K562 (cell line): ENCODE measurements around the gene MSI1. TPM values are rescaled to one million over a fixed set of nuclear protein-coding genes. Genes with fewer than 3 reads are reported as not detected.

Experiments
- ATAC-seq: fragments of 200-7000 bp; cut with Tn5 transposase; 3 replicates; pipeline ENCODE4 v1.9.1; 2020; ENCODE audit warnings: moderate library complexity
- BruUV-seq: library from RNA; stranded (reverse); fragments of 400-500 nt; replicated peaks from 2 replicates; lab custom pipeline; 2021; lab: Mats Ljungman, UMichigan
- CTCF ChIA-PET: fragments of 300-600 bp; formaldehyde crosslinking; extraction: SDS; loops from one replicate; lab custom pipeline; 2021; ENCODE audit warnings: low intra/inter-chr PET ratio; lab: Yijun Ruan, JAX
- POLR2A ChIA-PET: fragments of 300-600, 350-650 bp; sonication (Branson Sonifier 250); formaldehyde crosslinking; extraction: SDS; loops from one replicate; lab custom pipeline; 2021; ENCODE audit warnings: antibody characterized with exemption, inconsistent platforms; lab: Yijun Ruan, JAX
- DNase-seq, 4 experiments: peaks; one replicate each; pipeline versions ENCODE4 v3.0.0 to v3.0.0-alpha.2; 2011 to 2018; ENCODE audit warnings: low spot score in 3 of 4, mixed read lengths in 3 of 4; ENCODE audit errors: extremely low read depth in 1 of 4
- FAIRE-seq: peaks from 2 replicates; lab custom pipeline; 2011; peaks lifted over from hg19 to GRCh38; lab: Jason Lieb, UNC
- H2AFZ ChIP-seq: 2 replicates; pipeline ENCODE4 v1.6.0; 2011; ENCODE audit warnings: low read depth, low read length, control low read depth, inconsistent platforms
- H3K27ac ChIP-seq: fragments of 200-600 bp; 3 replicates; pipeline ENCODE4 v1.8.0; 2011; ENCODE audit warnings: low read depth, mild to moderate bottlenecking, control low read depth, inconsistent platforms, low read length, moderate library complexity, mixed read lengths; ENCODE audit errors: extremely low read depth
- H3K27me3 ChIP-seq, 2 experiments: fragments of 300-600 bp in 1 of 2; 2 replicates in 1 of 2; 3 replicates in 1 of 2; pipeline versions ENCODE4 v1.6.0 to v1.8.0; 2011; ENCODE audit warnings: inconsistent platforms in 2 of 2, low read length in 2 of 2, mild to moderate bottlenecking in 1 of 2, mixed read lengths in 1 of 2, moderate library complexity in 1 of 2; ENCODE audit not compliant: control insufficient read depth in 2 of 2, insufficient read depth in 2 of 2
- H3K36me3 ChIP-seq: fragments of 300-600 bp; 3 replicates; pipeline ENCODE4 v1.8.0; 2011; ENCODE audit warnings: mild to moderate bottlenecking, low read length, inconsistent platforms; ENCODE audit not compliant: control insufficient read depth, insufficient read depth
- H3K4me1 ChIP-seq, 2 experiments: fragments of 200-600 bp in 1 of 2; replicated peaks in 1 of 2; 2 replicates in 1 of 2; 3 replicates in 1 of 2; pipeline versions ENCODE4 v1.5.1 to v1.8.0; 2011; ENCODE audit warnings: inconsistent platforms in 2 of 2, low read length in 2 of 2, mild to moderate bottlenecking in 1 of 2, mixed read lengths in 1 of 2, moderate library complexity in 1 of 2; ENCODE audit not compliant: control insufficient read depth in 2 of 2, insufficient read depth in 2 of 2
- H3K4me2 ChIP-seq: 2 replicates; pipeline ENCODE4 v1.6.1; 2011; ENCODE audit warnings: low read length, control low read depth, inconsistent platforms, mixed read lengths; ENCODE audit not compliant: insufficient read depth
- H3K4me3 ChIP-seq: fragments of 200-600 bp; sonication (generic), shearing (Covaris generic); 2 replicates; pipeline ENCODE4 v1.5.1; 2016; ENCODE audit warnings: control low read depth, inconsistent platforms
- H3K79me2 ChIP-seq: fragments of 200-600 bp; 3 replicates; pipeline ENCODE4 v1.8.0; 2011; ENCODE audit warnings: low read length, inconsistent platforms; ENCODE audit not compliant: control insufficient read depth, insufficient read depth
- H3K9ac ChIP-seq, 2 experiments: 2 replicates each; pipeline versions ENCODE4 v1.6.0 to v1.6.1; 2011; ENCODE audit warnings: low read depth in 2 of 2, low read length in 2 of 2, control low read depth in 1 of 2, inconsistent platforms in 1 of 2, mild to moderate bottlenecking in 1 of 2, mixed read lengths in 1 of 2; ENCODE audit not compliant: insufficient read depth in 1 of 2
- H3K9me1 ChIP-seq: one replicate; pipeline ENCODE4 v1.6.0; 2011; ENCODE audit warnings: inconsistent platforms, mild to moderate bottlenecking, low read length, moderate library complexity; ENCODE audit not compliant: control insufficient read depth, insufficient read depth
- H3K9me3 ChIP-seq: replicated peaks from 2 replicates; pipeline ENCODE4 v1.5.1; 2011; ENCODE audit warnings: low read depth, low read length, inconsistent platforms; ENCODE audit not compliant: control insufficient read depth, insufficient read depth
- H4K20me1 ChIP-seq: replicated peaks from 2 replicates; pipeline ENCODE4 v1.6.1; 2011; ENCODE audit warnings: low read length, inconsistent platforms, mixed read lengths; ENCODE audit not compliant: control insufficient read depth, insufficient read depth
- BCOR ChIP-seq: fragments of 450-650 bp; IDR thresholded peaks from 2 replicates; pipeline ENCODE4 v1.6.1; 2016
- ESRRA ChIP-seq: fragments of 450-650 bp; IDR thresholded peaks from 2 replicates; pipeline ENCODE4 v1.6.1; 2014; ENCODE audit warnings: low read depth, mild to moderate bottlenecking, moderate library complexity, borderline replicate concordance
- HMBOX1 ChIP-seq: sonication (generic); IDR thresholded peaks from 2 replicates; pipeline ENCODE4 v1.6.1; 2016
- HNRNPUL1 ChIP-seq: fragments of 200-400 bp; formaldehyde crosslinking; IDR thresholded peaks from 2 replicates; pipeline ENCODE4 v1.6.1; 2017; ENCODE audit warnings: low read length
- KDM1A ChIP-seq, 2 experiments: fragments of 450-650 bp; IDR thresholded peaks; 2 replicates each; pipeline ENCODE4 v1.6.1; 2016; ENCODE audit warnings: mild to moderate bottlenecking in 2 of 2
- MXI1 ChIP-seq: IDR thresholded peaks from 2 replicates; pipeline ENCODE4 v1.6.1; 2011; ENCODE audit warnings: low read depth, mild to moderate bottlenecking, improper control_type of control experiment, low read length
- NELFE ChIP-seq: IDR thresholded peaks from 2 replicates; pipeline ENCODE4 v1.6.1; 2011; ENCODE audit warnings: mild to moderate bottlenecking; ENCODE audit not compliant: insufficient read depth, insufficient read length
- NFIC ChIP-seq: fragments of 450-650 bp; IDR thresholded peaks from 2 replicates; pipeline ENCODE4 v1.6.1; 2017; ENCODE audit warnings: mild to moderate bottlenecking, inconsistent platforms
- RBM25 ChIP-seq: fragments of 200-400 bp; formaldehyde crosslinking; IDR thresholded peaks from 2 replicates; pipeline ENCODE4 v1.6.1; 2018; ENCODE audit warnings: low read length, low read depth, moderate library complexity; ENCODE audit not compliant: severe bottlenecking
- RCOR1 ChIP-seq, 2 experiments: IDR thresholded peaks; 2 replicates each; pipeline ENCODE4 v1.6.1; 2012; ENCODE audit warnings: low read depth in 2 of 2, low read length in 2 of 2, borderline replicate concordance in 1 of 2, improper control_type of control experiment in 1 of 2
- TSC22D4 ChIP-seq: fragments of 450-650 bp; IDR thresholded peaks from 2 replicates; pipeline ENCODE4 v1.6.1; 2016; ENCODE audit warnings: missing genetic modification characterization, missing biosample characterization, control low read depth
- USF2 ChIP-seq: sonication (generic); formaldehyde crosslinking; IDR thresholded peaks from 2 replicates; pipeline ENCODE4 v1.5.0; 2020; ENCODE audit warnings: missing genetic modification reagents
- YY1 ChIP-seq, 3 experiments: IDR thresholded peaks; 2 replicates each; pipeline ENCODE4 v1.6.1; 2011; ENCODE audit warnings: low read length in 2 of 3, mild to moderate bottlenecking in 2 of 3, moderate library complexity in 2 of 3, borderline replicate concordance in 1 of 3, control low read depth in 1 of 3, low read depth in 1 of 3; ENCODE audit not compliant: insufficient read depth in 3 of 3, insufficient replicate concordance in 2 of 3, control insufficient read depth in 1 of 3, insufficient read length in 1 of 3; ENCODE audit errors: extremely low read depth in 1 of 3
- ZBTB17 ChIP-seq: fragments of 450-650 bp; formaldehyde crosslinking; IDR thresholded peaks from 2 replicates; pipeline ENCODE4 v1.4.0; 2020; ENCODE audit warnings: mild to moderate bottlenecking
- ZNF644 ChIP-seq: fragments of 200-800 bp; sonication (Bioruptor generic); IDR thresholded peaks from 2 replicates; pipeline ENCODE4 v1.6.1; 2016; ENCODE audit warnings: low read depth, missing genetic modification characterization, missing compliant biosample characterization
- ZNF785 ChIP-seq: fragments of 250-450 bp; sonication (Bioruptor Pico); IDR thresholded peaks from 2 replicates; pipeline ENCODE4 v1.4.0; 2020; ENCODE audit warnings: mild to moderate bottlenecking
- WGBS: fragments of 100-300 bp; shearing (Covaris generic); methylation state at CpG from one replicate; pipeline ENCODE4 v1.1.6; 2016; ENCODE audit warnings: low coverage, mixed read lengths; ENCODE audit not compliant: insufficient coverage; ENCODE audit errors: missing lambda C conversion rate; 5-methylcytosine and 5-hydroxymethylcytosine counted together
- in situ Hi-C: fragments of 300-500 bp; cut with MboI; formaldehyde crosslinking; loops from 4 replicates; pipeline ENCODE4 v1.15.0; 2018; ENCODE audit warnings: inconsistent platforms, mixed read lengths
- intact Hi-C: fragments of 100-400 bp; cut with micrococcal nuclease; formaldehyde crosslinking; loops from 2 replicates; pipeline ENCODE4 v1.14.2; 2022
- polyA plus RNA-seq, 8 experiments: library from polyadenylated mRNA; depleted of rRNA in 4 of 8; stranded (reverse) in 5 of 8; unstranded in 3 of 8; fragments of >200 nt; fragmentation: Nextera tagmentation in 2 of 8; fragmentation: Illumina TruSeq in 1 of 8; extraction: Ambion mirVana in 2 of 8; extraction: Trizol in 1 of 8; gene quantifications; 2 replicates each; pipeline versions ENCODE4 v1.2.1 to v1.2.3, GENCODE V29; 2011 to 2014; ENCODE audit warnings: inconsistent platforms in 1 of 8, missing spikeins in 1 of 8
- total RNA-seq, 7 experiments: library from RNA; depleted of rRNA in 6 of 7; stranded (reverse); fragments of >200 nt in 6 of 7; fragmentation: Illumina TruSeq in 2 of 7; extraction: Trizol in 2 of 7; gene quantifications; 2 replicates each; pipeline versions ENCODE4 v1.2.1 to v1.2.3, GENCODE V29; 2011 to 2021; ENCODE audit warnings: low replicate concordance in 1 of 7

The MSI1 gene
- total and polyA plus RNA-seq, 9 of the 15 experiments (the other 6 are each of a cell fraction or from before 2014, with no cell fraction given), result 0.16 TPM; not detected in 8

- TF ChIP-seq USF2 (CRISPR knock-in tag) (no peak), ZNF785 (CRISPR knock-in tag) (no peak), HMBOX1 (no peak), HNRNPUL1 (no peak)
These were observed 2.6 kb downstream of the MSI1 start (continued) for GRCh38 chr12:120366341-120366705.

GRCh38 chr12:120365675-120366340 lies 3.2 kb downstream of the MSI1 start:
- POLR2A ChIA-PET, result interaction anchor here (0.6 to 3.0 kb wide), 2 partner anchors 9 to 529 kb away, joined by 3 to 12 read pairs; no protein-coding TSS in a partner anchor
- H3K79me2 ChIP-seq, result no peaks in the 10 kb centered on the region
- H2AFZ ChIP-seq, result no peak overlapping the region
- DNase-seq (peak in 1 of 4 experiments; percentile 51), ATAC-seq (no peak), FAIRE-seq (peak; percentile 51)
- no peaks in the 10 kb centered on the region for H3K36me3 ChIP-seq
- H3K27ac ChIP-seq, result no peak overlapping the region
- H3K27me3 ChIP-seq, result peaks cover 54 to 80% of the 10 kb centered on the region in 2 experiments
- TF ChIP-seq RBM25 (peak; percentile 66), ZNF644 (tag) (no peak), ZBTB17 (CRISPR knock-in tag) (no peak), YY1 (IDR thresholded peaks at IDR 0.05; ENCODE audit: borderline replicate concordance in 1 of 3, control insufficient read depth in 1 of 3, extremely low read depth in 1 of 3, insufficient read depth in 3 of 3, insufficient read length in 1 of 3, insufficient replicate concordance in 2 of 3, low read depth in 1 of 3, low read length in 2 of 3) (no peak), BCOR (peak; percentile 78), KDM1A (IDR thresholded peaks at IDR 0.05) (peak; percentile 56 to 61; a peak in 1 of 4 replicates), TSC22D4 (tag) (no peak), MXI1 (no peak), ESRRA (peak; percentile 41; the same call in 1 of the 2 replicates), NELFE (no peak), NFIC (peak; percentile 80), RCOR1 (IDR thresholded peaks at IDR 0.05; ENCODE audit: borderline replicate concordance in 1 of 2, low read depth in 2 of 2, low read length in 2 of 2) (0 out of 4 replicates have a peak, but pooled peaks of 1 of the 2 experiments have one; percentile 12)
- BruUV-seq, result no TSS peak
- CTCF ChIA-PET, result no interaction called here
- H3K9me3 ChIP-seq, result no peaks in the 10 kb centered on the region
- H4K20me1 ChIP-seq, result peaks cover 30% of the 10 kb centered on the region
- in situ Hi-C loops, result no loop called here
- no peak overlapping the region for H3K4me3 ChIP-seq
- 2% methylated on average over 13 of the region's 13 CpGs for WGBS
- peaks cover 0 to 30% of the 10 kb centered on the region in 2 experiments; a peak in 2 of 5 replicates for H3K4me1 ChIP-seq
- H3K9ac ChIP-seq, result no peak overlapping the region
- H3K4me2 ChIP-seq, result no peak overlapping the region
- intact Hi-C loops, result no loop called here
- peaks cover 6% of the 10 kb centered on the region for H3K9me1 ChIP-seq
